MCF 10A (cell line): Measurements from ENCODE around the gene KIAA1755. TPM values are rescaled to one million over a fixed set of nuclear protein-coding genes. Genes with fewer than 3 reads are reported as not detected.

Source experiments
- BruUV-seq: library from RNA; stranded (reverse); fragments of 400-500 nt; replicated peaks from 2 replicates; lab custom pipeline; 2021; lab: Mats Ljungman, UMichigan
- CTCF ChIA-PET: fragments of 300-600 bp; sonication (Branson Sonifier 250); formaldehyde crosslinking; extraction: SDS; loops from one replicate; lab custom pipeline; 2021; ENCODE audit warnings: antibody characterized with exemption, inconsistent platforms; lab: Yijun Ruan, JAX
- POLR2A ChIA-PET: fragments of 300-600, 350-650 bp; sonication (Branson Sonifier 250); formaldehyde crosslinking; extraction: SDS; loops from one replicate; lab custom pipeline; 2020; ENCODE audit warnings: antibody characterized with exemption, inconsistent platforms; lab: Yijun Ruan, JAX
- DNase-seq: peaks from one replicate; pipeline ENCODE4 v3.0.0-alpha.2; 2018; ENCODE audit not compliant: unreplicated experiment
- H3K27ac Mint-ChIP-seq: one replicate; pipeline ENCODE4 v1.8.0; 2022; ENCODE audit warnings: mild to moderate bottlenecking, low read depth, mixed read lengths; ENCODE audit not compliant: unreplicated experiment
- H3K27me3 Mint-ChIP-seq: one replicate; pipeline ENCODE4 v1.8.0; 2022; ENCODE audit warnings: mixed read lengths; ENCODE audit not compliant: insufficient read depth, unreplicated experiment
- H3K36me3 Mint-ChIP-seq: one replicate; pipeline ENCODE4 v1.8.0; 2022; ENCODE audit warnings: mild to moderate bottlenecking, moderate library complexity, mixed read lengths; ENCODE audit not compliant: insufficient read depth, unreplicated experiment
- H3K4me1 Mint-ChIP-seq: one replicate; pipeline ENCODE4 v1.8.0; 2022; ENCODE audit warnings: mixed read lengths; ENCODE audit not compliant: insufficient read depth, unreplicated experiment
- H3K4me3 Mint-ChIP-seq: one replicate; pipeline ENCODE4 v1.8.0; 2022; ENCODE audit warnings: mild to moderate bottlenecking, moderate library complexity, mixed read lengths; ENCODE audit not compliant: unreplicated experiment
- H3K9me3 Mint-ChIP-seq: one replicate; pipeline ENCODE4 v1.8.0; 2022; ENCODE audit warnings: mixed read lengths; ENCODE audit not compliant: unreplicated experiment
- CTCF ChIP-seq: fragments of 200-600 bp; IDR thresholded peaks from one replicate; pipeline ENCODE4 v1.8.0; 2022; ENCODE audit warnings: antibody characterized with exemption, mild to moderate bottlenecking; ENCODE audit not compliant: unreplicated experiment
- intact Hi-C: fragments of 100-400 bp; cut with micrococcal nuclease; formaldehyde crosslinking; loops from 2 replicates; pipeline ENCODE4 v1.14.1; 2022
- total RNA-seq: library from RNA; stranded (reverse); gene quantifications from 2 replicates; pipeline ENCODE4 v1.2.3, GENCODE V29; 2022

The KIAA1755 gene
- total RNA-seq, 1 experiment from 2014 or later: not detected

DNA sequence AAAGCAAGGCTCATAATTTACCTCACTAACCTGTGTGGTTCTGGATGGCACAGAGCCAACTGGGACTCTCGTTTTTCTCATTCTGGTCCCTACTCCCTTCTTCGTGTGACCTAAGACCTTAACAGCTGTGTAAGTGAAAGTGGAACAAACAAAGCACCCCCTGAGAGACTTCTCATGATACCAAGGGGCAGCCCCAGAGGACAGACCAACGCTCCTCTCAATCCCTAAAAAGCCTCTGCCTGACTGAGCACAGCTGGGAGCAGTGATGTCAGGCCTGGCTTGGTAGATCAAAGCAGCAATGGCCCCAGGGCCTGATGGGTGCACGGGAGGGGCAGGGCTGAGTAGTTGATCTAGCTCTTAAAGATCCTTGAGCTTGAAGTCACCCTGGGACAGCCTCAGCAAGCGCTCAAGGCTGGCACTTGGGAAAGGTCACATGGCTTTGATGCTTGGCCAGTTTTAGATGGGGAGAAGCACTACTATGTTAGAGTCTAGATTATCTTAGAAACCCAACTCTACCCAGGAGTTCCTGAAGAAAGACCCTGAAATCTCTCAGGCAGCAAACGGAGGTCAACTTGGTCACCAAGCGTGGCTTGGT lies 79.2 kb downstream of the KIAA1755 start:
- H3K4me3 Mint-ChIP-seq: no peak overlapping the region
- no peaks in the 10 kb centered on the region for H3K9me3 Mint-ChIP-seq
- ChIA-PET CTCF (interaction anchor here (1.0 to 1.9 kb wide), 5 partner anchors 15 to 71 kb away, joined by 3 to 13 read pairs (median 4); no protein-coding TSS in a partner anchor), POLR2A (interaction anchor here (0.6 to 1.7 kb wide), 5 partner anchors 13 to 1687 kb away, joined by 3 to 6 read pairs (median 4); no protein-coding TSS in a partner anchor)
- H3K27me3 Mint-ChIP-seq: no peaks in the 10 kb centered on the region
- TF ChIP-seq CTCF: no peak
- BruUV-seq: no TSS peak
- intact Hi-C loops: no loop called here
- H3K27ac Mint-ChIP-seq: no peak overlapping the region
- H3K4me1 Mint-ChIP-seq: peaks cover 10% of the 10 kb centered on the region
- H3K36me3 Mint-ChIP-seq: peaks cover 5% of the 10 kb centered on the region
- no peak for DNase-seq

GRCh38 chr20:38180781-38181180 lies 79.8 kb downstream of the KIAA1755 start:
- CTCF ChIA-PET: interaction anchor here (1.0 to 1.6 kb wide), 4 partner anchors 16 to 71 kb away, joined by 3 to 9 read pairs (median 4); no protein-coding TSS in a partner anchor
- Mint-ChIP-seq H3K27me3 (no peaks in the 10 kb centered on the region), H3K36me3 (peaks cover 5% of the 10 kb centered on the region), H3K4me1 (peaks cover 10% of the 10 kb centered on the region), H3K9me3 (no peaks in the 10 kb centered on the region), H3K27ac (no peak overlapping the region), H3K4me3 (no peak overlapping the region)
- POLR2A ChIA-PET: interaction anchor here (0.6 to 1.1 kb wide), 5 partner anchors 13 to 1686 kb away, joined by 3 to 4 read pairs (median 3); no protein-coding TSS in a partner anchor
- intact Hi-C loops: no loop called here
- TF ChIP-seq CTCF: no peak
- no TSS peak for BruUV-seq
- DNase-seq: no peak

DNA sequence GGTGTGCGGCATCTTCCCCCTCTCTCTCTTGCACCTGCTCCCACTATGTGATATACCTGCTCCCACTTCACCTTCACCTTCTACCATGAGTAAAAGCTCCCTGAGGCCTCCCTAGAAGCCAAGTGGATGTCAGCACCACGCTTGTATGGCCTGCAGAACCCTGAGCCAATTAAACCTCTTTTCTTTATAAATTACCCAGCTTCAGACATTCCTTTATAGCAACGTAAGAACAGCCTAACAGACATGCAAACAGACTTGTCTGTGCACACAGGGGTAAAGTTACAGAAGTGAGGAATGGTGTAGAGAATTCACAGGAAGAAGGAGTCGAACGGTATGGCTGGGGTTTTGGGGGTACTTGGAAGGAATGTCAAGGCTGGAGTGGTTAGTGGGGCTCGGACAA lies 80.7 kb downstream of the KIAA1755 start:
- CTCF ChIA-PET: interaction anchor here (0.6 to 1.6 kb wide), 2 partner anchors 42 to 44 kb away, joined by 3 to 9 read pairs; no protein-coding TSS in a partner anchor
- DNase-seq: no peak
- Mint-ChIP-seq H3K36me3 (peaks cover 5% of the 10 kb centered on the region), H3K4me3 (no peak overlapping the region), H3K9me3 (no peaks in the 10 kb centered on the region), H3K27ac (no peak overlapping the region), H3K4me1 (peaks cover 10% of the 10 kb centered on the region), H3K27me3 (no peaks in the 10 kb centered on the region)
- POLR2A ChIA-PET: no interaction called here
- BruUV-seq: no TSS peak
- intact Hi-C loops: no loop called here
- TF ChIP-seq CTCF: no peak

- Mint-ChIP-seq H3K36me3 (peaks cover 5% of the 10 kb centered on the region), H3K27ac (no peak overlapping the region), H3K9me3 (no peaks in the 10 kb centered on the region), H3K27me3 (no peaks in the 10 kb centered on the region), H3K4me3 (no peak overlapping the region), H3K4me1 (peaks cover 6% of the 10 kb centered on the region)
- ChIA-PET CTCF (interaction anchor here (0.7 to 1.4 kb wide), 4 partner anchors 15 to 903 kb away, joined by 3 to 6 read pairs (median 5); no protein-coding TSS in a partner anchor), POLR2A (interaction anchor here (0.8 kb wide), 1 partner anchor 47 kb away, joined by 3 read pairs; no protein-coding TSS in a partner anchor)
- intact Hi-C loops: no loop called here
- no peak for DNase-seq
- no peak for TF ChIP-seq CTCF
- no TSS peak for BruUV-seq
These were observed 82.0 kb downstream of the KIAA1755 start for GRCh38 chr20:38178581-38178980.
